ENCODE measurements around the gene SLC34A3. TPM values are rescaled to one million over a fixed set of nuclear protein-coding genes. Genes with fewer than 3 reads are reported as not detected.

The SLC34A3 gene
- not detected for total RNA-seq

GRCh38 chr9:137230705-137231371, at the start of gene SLC34A3:
Gene SLC34A3 (plus strand): TSS chr9:137230901. CDS start chr9:137231703, 802 bp downstream.
- DNase-seq = no peak

DNA sequence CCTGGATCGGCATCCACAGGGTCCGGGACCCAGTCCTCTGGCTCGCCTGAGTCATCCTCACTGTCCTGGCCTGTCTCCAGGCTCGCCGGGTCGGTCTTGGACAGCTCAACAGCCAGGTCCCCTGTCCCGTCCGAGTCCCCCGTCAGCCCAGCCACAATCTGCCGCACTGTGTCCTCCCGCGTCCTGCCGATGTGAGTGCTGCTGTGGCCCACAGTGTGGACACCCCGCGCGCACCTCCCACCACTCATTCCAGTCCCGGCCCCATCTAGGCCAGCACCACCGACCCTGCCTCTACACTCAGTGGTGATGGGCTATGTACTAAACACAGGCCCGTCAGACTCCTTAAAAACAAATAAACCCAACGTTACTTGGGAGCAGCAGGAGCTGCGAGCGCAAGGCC, 49.0 kb upstream of the SLC34A3 start:
- no peak for DNase-seq

DNA sequence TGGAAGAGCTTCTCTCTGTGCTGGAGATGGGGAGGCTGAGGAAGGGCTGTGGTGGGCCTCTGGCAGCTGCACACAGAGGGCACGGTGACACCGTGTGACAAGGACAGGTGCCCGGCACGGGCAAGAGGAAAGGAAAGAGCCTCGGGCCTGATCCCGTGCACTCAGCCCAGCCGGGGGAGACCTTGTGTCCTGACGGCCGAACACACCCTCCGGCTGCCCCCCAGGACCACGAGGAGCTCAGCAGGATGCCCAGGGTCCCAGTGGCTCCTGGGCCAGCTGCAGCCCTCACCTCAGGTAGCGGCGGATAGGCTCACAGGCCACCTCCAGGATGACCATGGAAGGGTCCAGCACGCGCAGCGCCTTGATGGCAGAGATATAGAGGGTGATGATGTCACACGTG, 47.9 kb upstream of the SLC34A3 start:
- no peak for DNase-seq

GRCh38 chr9:137183980-137184595, 46.6 kb upstream of the SLC34A3 start:
- no peak for DNase-seq

- DNase-seq = no peak
Measured at GRCh38 chr9:137184881-137185660, 45.6 kb upstream of the SLC34A3 start.

DNA sequence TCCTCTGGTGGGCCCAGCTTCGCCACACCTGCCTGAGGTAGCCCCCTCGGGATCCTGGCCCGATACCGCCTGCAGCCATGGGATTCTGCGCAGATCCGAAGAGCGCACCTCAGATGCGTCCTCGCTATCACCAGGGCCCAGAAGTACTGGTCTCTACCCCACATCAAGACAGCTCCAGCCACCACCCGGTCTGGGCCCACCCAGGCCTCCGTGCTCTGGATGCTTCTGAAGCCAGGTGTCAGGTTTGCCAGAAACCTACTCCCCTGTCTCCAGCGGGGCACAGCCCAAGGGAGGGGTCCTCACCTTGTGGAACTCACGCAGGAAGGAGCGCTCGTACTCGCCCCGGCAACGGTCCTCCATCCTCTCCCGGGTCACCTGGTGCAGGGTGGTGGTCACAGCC, 44.8 kb upstream of the SLC34A3 start:
- DNase-seq = no peak

GRCh38 chr9:137186385-137186784, 44.3 kb upstream of the SLC34A3 start:
- no peak for DNase-seq

DNA sequence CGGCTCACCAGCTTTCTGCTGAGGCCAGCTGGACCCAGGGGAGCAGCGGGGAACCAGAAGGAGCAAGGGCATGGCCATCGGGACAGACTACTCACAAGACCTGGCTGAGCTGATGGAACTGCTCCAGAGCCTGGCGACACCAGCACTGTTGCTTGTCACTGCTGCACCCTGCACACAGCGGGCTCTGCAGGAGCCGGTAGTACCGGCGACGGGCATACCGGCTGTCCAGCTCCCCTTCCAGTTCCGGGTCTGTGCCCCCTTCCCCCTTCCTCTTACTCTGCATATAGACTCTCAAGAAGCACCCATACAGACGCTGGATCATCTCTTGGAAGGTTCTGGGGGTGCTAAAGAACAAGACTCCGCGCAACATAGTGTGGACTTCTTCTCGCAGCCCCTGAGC, 43.3 kb upstream of the SLC34A3 start:
- no peak for DNase-seq

DNA sequence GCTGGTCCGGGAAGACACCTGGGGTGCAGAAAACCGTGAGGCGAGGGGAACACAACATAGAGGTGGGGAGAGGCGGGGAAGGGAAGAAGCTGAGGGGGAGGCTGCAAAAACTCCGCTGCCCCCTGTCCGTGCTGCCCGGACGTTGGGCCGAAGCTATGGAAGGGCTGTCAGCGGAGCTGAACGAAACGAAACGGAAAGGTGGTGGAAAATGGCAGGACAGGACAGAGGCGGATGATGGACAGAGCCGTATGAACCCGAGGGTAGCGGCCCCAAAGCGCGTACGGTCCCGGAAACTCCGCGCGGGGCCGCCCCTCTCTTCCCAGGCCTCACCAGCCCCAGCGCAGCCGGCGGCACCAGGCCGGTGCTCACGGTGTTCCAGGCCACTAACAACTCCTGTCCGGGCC, 42.6 kb upstream of the SLC34A3 start:
- no peak for DNase-seq

- DNase-seq = peak; percentile 97
Measured at GRCh38 chr9:137188490-137189296, 42.0 kb upstream of the SLC34A3 start, which contains the start of the genes ANAPC2 and SSNA1. Gene ANAPC2 (minus strand): TSS chr9:137188560. CDS start chr9:137188532, 28 bp downstream. Gene SSNA1 (plus strand): TSS chr9:137188676. CDS start chr9:137188727, 51 bp downstream.

DNA sequence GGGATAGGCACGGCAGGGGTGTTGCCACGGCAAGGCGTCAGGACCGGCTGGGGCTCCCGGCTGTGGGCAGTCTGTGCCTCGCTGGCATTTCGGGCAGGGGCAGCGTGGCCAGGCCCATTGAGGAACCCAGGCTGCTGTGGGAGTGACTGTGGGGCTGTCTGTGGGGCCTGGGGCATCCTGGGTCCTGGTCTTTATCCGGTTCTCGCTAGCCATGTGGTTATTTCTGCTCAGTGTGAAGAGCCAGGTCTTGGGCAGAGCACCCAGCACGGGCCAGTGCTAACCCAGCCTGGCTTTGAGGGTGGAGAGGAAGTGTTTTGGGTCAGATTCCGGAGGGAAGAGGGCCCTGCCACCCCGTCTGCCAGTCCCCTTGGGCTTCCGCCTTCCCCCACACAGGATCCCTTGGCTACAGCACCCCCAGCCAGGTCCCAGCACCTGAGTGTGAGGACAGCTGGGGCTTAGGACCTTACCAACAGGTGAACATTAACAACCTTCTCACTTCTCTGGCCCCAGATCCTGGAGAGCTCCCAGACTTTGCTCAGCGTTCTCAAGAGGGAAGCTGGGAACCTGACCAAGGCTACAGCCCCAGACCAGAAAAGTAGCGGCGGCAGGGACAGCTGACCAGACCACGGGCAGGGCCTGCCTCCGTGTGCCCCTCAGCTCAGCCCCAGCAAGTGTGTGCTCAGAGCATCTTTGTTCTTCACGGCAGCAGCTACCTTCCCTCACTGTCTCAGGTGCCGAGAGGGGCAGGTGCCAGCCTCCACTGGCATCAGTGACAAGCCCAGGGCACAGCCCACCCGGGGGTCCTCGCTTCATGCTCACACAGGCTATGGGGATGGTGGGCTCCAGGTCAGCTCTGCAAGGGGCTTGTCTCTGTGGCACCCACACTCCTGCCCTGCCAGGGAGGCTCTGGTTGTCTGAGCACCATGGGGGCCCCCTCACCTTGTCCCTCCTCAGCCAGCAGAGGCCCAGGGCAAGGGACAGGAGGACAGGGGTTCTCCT, 41.1 kb upstream of the SLC34A3 start:
- DNase-seq = no peak

GRCh38 chr9:137190315-137190856, 40.3 kb upstream of the SLC34A3 start:
- no peak for DNase-seq

DNA sequence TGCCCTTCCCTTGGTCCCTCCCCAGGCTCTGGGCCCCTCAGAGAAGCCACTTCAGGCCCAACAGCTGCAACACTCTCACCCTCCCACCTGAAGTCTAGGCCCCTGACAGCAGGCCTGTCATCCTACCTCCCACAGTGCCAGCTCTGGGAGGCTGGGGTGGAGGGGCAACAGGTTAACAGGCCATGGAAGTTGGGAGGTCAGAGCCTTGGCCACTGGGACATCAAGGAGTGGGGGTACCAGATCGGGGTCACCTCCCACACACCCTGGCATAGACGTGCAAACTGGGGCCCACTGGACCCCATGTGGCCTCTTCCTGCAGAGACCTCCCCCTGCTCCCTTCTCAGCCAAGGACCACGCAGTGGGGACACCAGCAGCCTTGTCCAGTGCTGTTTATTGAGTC, 39.5 kb upstream of the SLC34A3 start:
- DNase-seq = no peak

GRCh38 chr9:137191691-137192447, 38.8 kb upstream of the SLC34A3 start:
- DNase-seq = no peak

DNA sequence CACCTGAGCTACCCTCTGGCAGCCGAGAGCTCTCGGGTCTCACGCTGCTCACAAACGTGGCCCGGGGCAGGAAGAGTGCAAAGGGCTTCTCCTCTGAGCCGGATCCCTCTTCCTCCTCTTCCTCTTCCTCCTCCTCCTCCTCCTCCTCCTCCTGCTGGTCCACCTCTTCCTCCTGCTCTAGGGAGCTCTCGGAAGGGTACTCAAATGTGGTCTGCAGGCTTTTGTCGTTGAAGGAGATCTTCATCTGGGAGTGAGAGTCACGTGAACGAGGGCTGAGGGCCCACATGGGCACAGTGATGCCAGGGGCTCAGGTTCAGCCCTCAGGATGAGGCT, 38.3 kb upstream of the SLC34A3 start:
- DNase-seq = no peak

DNA sequence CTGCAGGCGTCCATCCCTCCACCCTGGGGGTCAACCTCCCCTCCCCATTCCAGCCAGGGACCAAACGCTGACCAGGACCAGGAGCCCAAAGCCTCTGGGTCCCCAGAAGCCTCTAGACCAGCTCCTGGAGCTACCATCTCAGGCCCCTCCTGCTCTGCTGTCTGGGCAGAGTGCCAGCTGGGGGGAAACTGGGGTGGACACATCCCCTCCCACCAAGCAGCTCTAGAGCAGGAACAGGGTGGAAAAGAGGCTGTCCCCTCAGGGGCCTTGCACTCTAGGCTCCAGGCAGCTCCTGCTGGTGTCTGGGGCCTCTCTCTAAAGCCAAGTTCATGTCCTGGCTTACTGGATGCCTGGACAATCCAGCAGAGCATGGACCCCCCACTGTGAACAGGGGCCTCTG, 37.8 kb upstream of the SLC34A3 start:
- DNase-seq = no peak

DNA sequence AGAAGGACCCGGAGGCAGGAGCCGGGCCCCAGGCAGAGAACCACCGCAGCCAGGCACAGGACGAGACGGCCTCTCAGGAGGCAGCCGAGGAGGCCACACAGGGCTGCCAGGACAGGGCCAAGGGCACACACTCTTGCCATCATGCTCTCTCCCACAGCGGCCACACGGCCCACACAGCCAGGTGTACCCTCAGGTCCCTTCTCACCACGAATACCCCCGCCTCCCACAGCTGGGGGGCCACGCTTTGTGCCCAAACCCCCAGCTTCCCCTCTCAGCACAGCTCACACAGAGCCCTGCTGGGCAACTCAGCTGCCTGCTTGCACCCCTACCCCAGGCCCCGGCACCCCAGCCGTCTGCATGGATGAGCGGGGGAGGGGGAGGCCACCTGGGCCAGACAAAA, 36.9 kb upstream of the SLC34A3 start:
- DNase-seq = no peak

- DNase-seq = no peak
Measured at GRCh38 chr9:137194388-137194787, 36.3 kb upstream of the SLC34A3 start.

DNA sequence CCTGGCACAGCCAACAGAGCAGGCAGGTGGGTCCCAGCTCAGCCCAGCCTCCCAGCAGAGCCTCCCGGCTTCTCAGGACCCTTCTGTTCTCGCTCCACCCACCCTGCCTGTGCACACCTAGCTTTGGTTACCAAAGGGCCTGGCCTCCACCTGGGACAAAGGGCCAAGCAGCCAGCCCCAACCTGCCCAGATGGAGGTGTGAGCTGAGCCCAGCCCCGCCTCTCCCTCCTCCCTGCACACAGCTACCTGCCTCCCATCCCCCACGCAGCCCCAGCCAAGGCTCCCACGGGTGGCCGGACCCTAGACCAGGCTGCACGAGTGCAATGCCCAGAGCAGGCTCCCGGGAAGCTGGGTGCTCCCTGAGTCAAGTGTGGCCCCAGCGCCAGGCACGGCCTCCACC, 35.8 kb upstream of the SLC34A3 start:
- DNase-seq = no peak

Data from tongue (tissue), 2 donors.